ENCODE measurements around the gene CYFIP1. TPM values are rescaled to one million over a fixed set of nuclear protein-coding genes. Genes with fewer than 3 reads are reported as not detected.
A peak's percentile ranks its signal among the peaks of the same experiment; 100 is the strongest.

Gene CYFIP1
- total and polyA plus RNA-seq, 3 donors from 2014 or later = 50.9 to 112 (median 90.5) TPM

GRCh38 chr15:22908830-22909229 lies 71.3 kb downstream of the CYFIP1 start:
- H3K36me3 ChIP-seq (ENCODE audit: low read depth, missing control alignments) = no peaks in the 10 kb centered on the region
- no peaks in the 10 kb centered on the region for H3K4me1 ChIP-seq
- H3K27ac ChIP-seq = no peak overlapping the region
- no peaks in the 10 kb centered on the region for H3K27me3 ChIP-seq
- TF ChIP-seq POLR2A (IDR thresholded peaks at IDR 0.05) (no peak), CTCF (IDR thresholded peaks at IDR 0.05) (no peak)
- intact Hi-C loops (cut with DNase I; ENCODE audit: low total_unique reads) = no loop called here
- WGBS, 2 donors = 94 to 97% methylated on average over 9 of the region's 9 CpGs
- DNase-seq = no peak
- H3K4me3 ChIP-seq = no peak overlapping the region
- no peaks in the 10 kb centered on the region for H3K9me3 ChIP-seq

- WGBS, 2 donors = 87 to 95% methylated on average over 15 to 16 of the region's 16 CpGs
- no peak for DNase-seq
- Histone ChIP-seq H3K9me3 (no peaks in the 10 kb centered on the region), H3K4me1 (no peaks in the 10 kb centered on the region), H3K4me3 (no peak overlapping the region), H3K36me3 (ENCODE audit: low read depth, missing control alignments) (no peaks in the 10 kb centered on the region), H3K27me3 (no peaks in the 10 kb centered on the region), H3K27ac (no peak overlapping the region)
- TF ChIP-seq POLR2A (IDR thresholded peaks at IDR 0.05) (no peak), CTCF (IDR thresholded peaks at IDR 0.05) (no peak)
- intact Hi-C loops (cut with DNase I; ENCODE audit: low total_unique reads) = no loop called here
Observed at GRCh38 chr15:22907161-22907950, 72.8 kb downstream of the CYFIP1 start.

- 75 to 81% methylated on average over 11 of the region's 11 CpGs for WGBS, 2 donors
- TF ChIP-seq CTCF (IDR thresholded peaks at IDR 0.05) (no peak), POLR2A (IDR thresholded peaks at IDR 0.05) (no peak)
- no peak overlapping the region for H3K4me3 ChIP-seq
- intact Hi-C loops (cut with DNase I; ENCODE audit: low total_unique reads) = no loop called here
- no peaks in the 10 kb centered on the region for H3K9me3 ChIP-seq
- no peaks in the 10 kb centered on the region for H3K4me1 ChIP-seq
- H3K27ac ChIP-seq = no peak overlapping the region
- peak; percentile 46 for DNase-seq
- H3K36me3 ChIP-seq (ENCODE audit: low read depth, missing control alignments) = no peaks in the 10 kb centered on the region
- H3K27me3 ChIP-seq = no peaks in the 10 kb centered on the region
Observed at GRCh38 chr15:22904736-22905135, 75.4 kb downstream of the CYFIP1 start.

GRCh38 chr15:22903961-22904534 lies 76.1 kb downstream of the CYFIP1 start:
- H3K4me3 ChIP-seq = no peak overlapping the region
- no peaks in the 10 kb centered on the region for H3K4me1 ChIP-seq
- H3K9me3 ChIP-seq = no peaks in the 10 kb centered on the region
- no peak for TF ChIP-seq CTCF (IDR thresholded peaks at IDR 0.05)
- no peak for TF ChIP-seq POLR2A (IDR thresholded peaks at IDR 0.05)
- no peak for DNase-seq
- H3K27me3 ChIP-seq = no peaks in the 10 kb centered on the region
- H3K36me3 ChIP-seq (ENCODE audit: low read depth, missing control alignments) = no peaks in the 10 kb centered on the region
- intact Hi-C loops (cut with DNase I; ENCODE audit: low total_unique reads) = no loop called here
- 85 to 86% methylated on average over 10 to 19 of the region's 19 CpGs for WGBS, 2 donors
- H3K27ac ChIP-seq = no peak overlapping the region

Measured in testis (tissue), 3 donors.